HCT116 (cell line): Measurements from ENCODE around the gene LMBRD2. TPM values are rescaled to one million over a fixed set of nuclear protein-coding genes. Genes with fewer than 3 reads are reported as not detected.

ENCODE experiments used
- ATAC-seq: fragments of 200-7000 bp; cut with Tn5 transposase; 2 replicates; pipeline ENCODE4 v1.9.1; 2020; ENCODE audit warnings: mild to moderate bottlenecking, moderate library complexity
- BruUV-seq: library from RNA; stranded (reverse); fragments of 400-500 nt; replicated peaks from 2 replicates; lab custom pipeline; 2021; lab: Mats Ljungman, UMichigan
- CTCF ChIA-PET: fragments of 300-600 bp; sonication (Branson Sonifier 250); formaldehyde crosslinking; loops from one replicate; lab custom pipeline; 2021; ENCODE audit warnings: antibody characterized with exemption; lab: Charles Lee
- POLR2A ChIA-PET: fragments of 300-600, 350-600 bp; sonication (Branson Sonifier 250); formaldehyde crosslinking; loops from one replicate; lab custom pipeline; 2021; ENCODE audit warnings: antibody characterized with exemption; lab: Charles Lee
- RAD21 ChIA-PET, 2 experiments: fragments of 300-600 bp; sonication (Branson Sonifier 250); formaldehyde crosslinking; loops; one replicate each; lab custom pipeline; 2023; ENCODE audit warnings: low total read pairs in 2 of 2; ENCODE audit not compliant: uncharacterized antibody in 2 of 2, unreplicated experiment in 2 of 2, low non-redundant PET in 1 of 2; lab: Charles Lee
- DNase-seq: peaks from one replicate; pipeline ENCODE4 v3.0.0-alpha.2; 2010; ENCODE audit warnings: low read depth, low spot score
- H2AFZ ChIP-seq: fragments of 200-600 bp; shearing (Covaris generic), sonication (generic); 2 replicates; pipeline ENCODE4 v1.6.1; 2017; ENCODE audit warnings: low read depth, mixed run types, mixed read lengths, antibody characterized with exemption, low read length; ENCODE audit not compliant: poor library complexity, severe bottlenecking
- H3K27ac ChIP-seq: 2 replicates; pipeline ENCODE4 v1.5.1; 2012; ENCODE audit warnings: low read depth, low read length
- H3K27me3 ChIP-seq: fragments of 200-600 bp; sonication (generic); 2 replicates; pipeline ENCODE4 v1.6.1; 2016; ENCODE audit warnings: mixed run types, low read length, mixed read lengths; ENCODE audit not compliant: insufficient read depth
- H3K36me3 ChIP-seq, 2 experiments: fragments of 200-500 bp in 1 of 2; fragments of 200-600 bp in 1 of 2; sonication (Bioruptor generic) in 1 of 2; sonication (generic) in 1 of 2; 2 replicates each; pipeline versions ENCODE4 v1.5.1 to v1.6.1; 2014 to 2016; ENCODE audit warnings: low read length in 2 of 2, inconsistent platforms in 1 of 2, mixed read lengths in 1 of 2, mixed run types in 1 of 2; ENCODE audit not compliant: insufficient read depth in 2 of 2, control insufficient read depth in 1 of 2
- H3K4me1 ChIP-seq, 2 experiments: fragments of 200-600 bp in 1 of 2; sonication (generic) in 1 of 2; 2 replicates each; pipeline versions ENCODE4 v1.5.1 to v1.6.1; 2012 to 2017; ENCODE audit warnings: low read length in 2 of 2, inconsistent platforms in 1 of 2, mild to moderate bottlenecking in 1 of 2, mixed read lengths in 1 of 2, mixed run types in 1 of 2, moderate library complexity in 1 of 2; ENCODE audit not compliant: insufficient read depth in 2 of 2, control insufficient read depth in 1 of 2
- H3K4me2 ChIP-seq: fragments of 200-600 bp; sonication (generic); 2 replicates; pipeline ENCODE4 v1.6.1; 2017; ENCODE audit warnings: mixed run types, low read length, mixed read lengths
- H3K4me3 ChIP-seq, 2 experiments: fragments of 200-600 bp in 1 of 2; sonication (generic) in 1 of 2; replicated peaks in 1 of 2; 2 replicates each; pipeline ENCODE4 v1.5.1; 2011 to 2016; ENCODE audit warnings: low read length in 2 of 2, control low read depth in 1 of 2, low read depth in 1 of 2, mild to moderate bottlenecking in 1 of 2, mixed read lengths in 1 of 2, mixed run types in 1 of 2
- H3K79me2 ChIP-seq: fragments of 200-600 bp; sonication (generic); 2 replicates; pipeline ENCODE4 v1.6.1; 2017; ENCODE audit warnings: mild to moderate bottlenecking, mixed run types, low read length, moderate library complexity, mixed read lengths; ENCODE audit not compliant: insufficient read depth
- H3K9ac ChIP-seq: fragments of 200-600 bp; sonication (generic); 2 replicates; pipeline ENCODE4 v1.6.1; 2016; ENCODE audit warnings: low read length, mixed read lengths
- H3K9me2 ChIP-seq: fragments of 200-600 bp; sonication (generic), shearing (Covaris generic); 2 replicates; pipeline ENCODE4 v1.6.1; 2017; ENCODE audit warnings: mixed run types, mild to moderate bottlenecking, moderate library complexity; ENCODE audit not compliant: insufficient read depth
- H3K9me3 ChIP-seq, 2 experiments: fragments of 200-500 bp in 1 of 2; fragments of 200-600 bp in 1 of 2; sonication (Bioruptor generic) in 1 of 2; sonication (generic) in 1 of 2; 2 replicates each; pipeline ENCODE4 v1.6.1; 2014 to 2017; ENCODE audit warnings: low read length in 2 of 2, mixed read lengths in 2 of 2, inconsistent platforms in 1 of 2, low read depth in 1 of 2, mild to moderate bottlenecking in 1 of 2, mixed run types in 1 of 2, moderate library complexity in 1 of 2; ENCODE audit not compliant: control insufficient read depth in 1 of 2, insufficient read depth in 1 of 2
- H4K20me1 ChIP-seq: fragments of 200-600 bp; sonication (generic), shearing (Covaris generic); 2 replicates; pipeline ENCODE4 v1.6.1; 2017; ENCODE audit warnings: mixed run types, mild to moderate bottlenecking, moderate library complexity; ENCODE audit not compliant: insufficient read depth
- CBX3 ChIP-seq: IDR thresholded peaks from 2 replicates; pipeline ENCODE4 v1.6.1; 2012; ENCODE audit warnings: low read depth
- CEBPB ChIP-seq: IDR thresholded peaks from 2 replicates; pipeline ENCODE4 v1.6.1; 2012; ENCODE audit warnings: low read depth
- FOSL1 ChIP-seq: IDR thresholded peaks from 2 replicates; pipeline ENCODE4 v1.6.1; 2012; ENCODE audit warnings: low read depth
- JUND ChIP-seq: IDR thresholded peaks from 2 replicates; pipeline ENCODE4 v1.6.1; 2012
- POLR2AphosphoS5 ChIP-seq: IDR thresholded peaks from 2 replicates; pipeline ENCODE4 v1.6.1; 2011; ENCODE audit warnings: mild to moderate bottlenecking, low read depth, low read length, moderate library complexity
- REST ChIP-seq: IDR thresholded peaks from 2 replicates; pipeline ENCODE4 v1.6.1; 2012; ENCODE audit warnings: low read depth
- SRF ChIP-seq: IDR thresholded peaks from 2 replicates; pipeline ENCODE4 v1.6.1; 2012; ENCODE audit warnings: low read depth
- TCF7L2 ChIP-seq: IDR thresholded peaks from 2 replicates; pipeline ENCODE4 v1.7.0; 2011; ENCODE audit warnings: borderline replicate concordance, inconsistent platforms; ENCODE audit not compliant: insufficient read depth, insufficient read length; ENCODE audit errors: extremely low read depth
- ZBTB33 ChIP-seq: IDR thresholded peaks from 2 replicates; pipeline ENCODE4 v1.6.1; 2011; ENCODE audit warnings: mild to moderate bottlenecking, low read length, moderate library complexity; ENCODE audit not compliant: insufficient replicate concordance; ENCODE audit errors: extremely low read depth
- ZNF274 ChIP-seq: fragments of 200-500 bp; sonication (Bioruptor generic); IDR thresholded peaks from 2 replicates; pipeline ENCODE4 v1.6.1; 2014; ENCODE audit warnings: mild to moderate bottlenecking, low read depth, low read length, inconsistent platforms
- intact Hi-C: fragments of 100-400 bp; cut with micrococcal nuclease; formaldehyde crosslinking; loops from 2 replicates; pipeline ENCODE4 v1.10.0; 2022
- total RNA-seq: library from RNA; stranded (reverse); gene quantifications from one replicate; pipeline ENCODE4 v1.2.1, GENCODE V29; 2021; ENCODE audit not compliant: unreplicated experiment

LMBRD2 gene
- total RNA-seq, 1 experiment from 2014 or later: 1.1 TPM

GRCh38 chr5:36056422-36056821 lies 95.3 kb downstream of the LMBRD2 start:
- no peak for TF ChIP-seq CBX3
- no peak for TF ChIP-seq TCF7L2
- TF ChIP-seq FOSL1: no peak
- no peak for TF ChIP-seq POLR2AphosphoS5
- TF ChIP-seq ZBTB33: no peak
- no peak for TF ChIP-seq CEBPB
- no peak for TF ChIP-seq SRF
- no peak for TF ChIP-seq ZNF274
- TF ChIP-seq REST: no peak
- no peak for TF ChIP-seq JUND
- Histone ChIP-seq H3K36me3 (no peaks in the 10 kb centered on the region), H3K4me1 (no peaks in the 10 kb centered on the region), H3K9me2 (no peaks in the 10 kb centered on the region), H3K4me3 (no peak overlapping the region), H3K4me2 (no peak overlapping the region), H3K9me3 (no peaks in the 10 kb centered on the region), H3K9ac (no peak overlapping the region), H3K79me2 (no peaks in the 10 kb centered on the region), H4K20me1 (no peaks in the 10 kb centered on the region), H2AFZ (no peak overlapping the region), H3K27ac (no peak overlapping the region), H3K27me3 (peaks cover 33% of the 10 kb centered on the region)
- ATAC-seq: no peak
- ChIA-PET RAD21 (no interaction called here), CTCF (no interaction called here), POLR2A (no interaction called here)
- no TSS peak for BruUV-seq
- intact Hi-C loops: no loop called here
- DNase-seq: no peak
